Lung (tissue), 12 donors: ENCODE measurements around the gene SMCHD1. TPM values are rescaled to one million over a fixed set of nuclear protein-coding genes. Genes with fewer than 3 reads are reported as not detected.
"Not testable (repeated sequence)": the region's sequence is repeated elsewhere in the genome, so short reads cannot be mapped to it uniquely, and the experiment has no call there.

Experiments used
- ATAC-seq: fragments of 200-7000 bp; cut with Tn5 transposase; one replicate; pipeline ENCODE4 v1.9.1; 2020; ENCODE audit warnings: moderate number of reproducible peaks; ENCODE audit not compliant: insufficient read depth, low FRiP score
- DNase-seq, 3 donors: peaks; one replicate each; pipeline ENCODE4 v3.0.0-alpha.2; 2013 to 2017
- H3K27ac ChIP-seq, 2 donors: one replicate each; pipeline ENCODE4 v1.5.1; 2013; ENCODE audit warnings: mild to moderate bottlenecking in 2 of 2, moderate library complexity in 2 of 2, control low read depth in 1 of 2, inconsistent platforms in 1 of 2, low read depth in 1 of 2, low read length in 1 of 2
- H3K27me3 ChIP-seq, 3 donors: one replicate each; pipeline ENCODE4 v1.5.1; 2013; ENCODE audit warnings: low read length in 2 of 3; ENCODE audit not compliant: control insufficient read depth in 3 of 3, insufficient read depth in 3 of 3
- H3K36me3 ChIP-seq, 4 donors: one replicate each; pipeline ENCODE4 v1.5.1; 2013; ENCODE audit warnings: low read length in 4 of 4, mild to moderate bottlenecking in 1 of 4, moderate library complexity in 1 of 4; ENCODE audit not compliant: control insufficient read depth in 4 of 4, insufficient read depth in 4 of 4
- H3K4me1 ChIP-seq, 5 donors: one replicate each; pipeline ENCODE4 v1.5.1; 2013; ENCODE audit warnings: low read length in 5 of 5, mild to moderate bottlenecking in 2 of 5, moderate library complexity in 1 of 5; ENCODE audit not compliant: control insufficient read depth in 5 of 5, insufficient read depth in 5 of 5
- H3K4me3 ChIP-seq: one replicate; pipeline ENCODE4 v1.5.1; 2013; ENCODE audit warnings: mild to moderate bottlenecking, control low read depth, moderate library complexity
- H3K9ac ChIP-seq, 2 donors: one replicate each; pipeline ENCODE4 v1.5.1; 2013; ENCODE audit warnings: low read length in 2 of 2, control low read depth in 1 of 2; ENCODE audit not compliant: insufficient read depth in 1 of 2
- H3K9me3 ChIP-seq, 4 donors: one replicate each; pipeline ENCODE4 v1.5.1; 2013; ENCODE audit warnings: low read length in 3 of 4, mild to moderate bottlenecking in 1 of 4, moderate library complexity in 1 of 4; ENCODE audit not compliant: control insufficient read depth in 4 of 4, insufficient read depth in 3 of 4
- CTCF ChIP-seq: IDR thresholded peaks from 2 replicates; pipeline ENCODE4 v1.5.1; 2012; ENCODE audit warnings: mild to moderate bottlenecking; ENCODE audit errors: control extremely low read depth, extremely low read depth
- WGBS, 2 donors: extraction: QIAGEN DNeasy Blood & Tissue Kit; methylation state at CpG; one replicate each; pipeline ENCODE4 v1.1.7; 2013; 5-methylcytosine and 5-hydroxymethylcytosine counted together
- polyA plus RNA-seq, 2 donors: library from polyadenylated mRNA; stranded (reverse); fragments of 200-250 nt; gene quantifications; one replicate each; pipeline ENCODE4 v1.2.1, GENCODE V29; 2013
- total RNA-seq, 2 donors: library from RNA; depleted of rRNA in 1 of 2; stranded (reverse); fragments of >200 nt in 1 of 2; gene quantifications; one replicate each; pipeline ENCODE4 v1.2.1, GENCODE V29; 2014 to 2021
- donor health status: control.
- donor health status: control.
- donor health status: Bipolar disorder and iron deficiency.
- donor health status: healthy.
- donor health status: DM: yes; HTN: yes; CAD: no.

The SMCHD1 gene
- total and polyA plus RNA-seq, 4 donors: 7.3 to 179 (median 31.4) TPM

- Histone ChIP-seq H3K36me3 (no peaks in the 10 kb centered on the region), H3K9ac (no peak overlapping the region), H3K9me3 (peaks cover 0 to 1% (median 0%) of the 10 kb centered on the region in 4 donors), H3K4me1 (peaks cover 0 to 2% (median 0%) of the 10 kb centered on the region in 5 donors), H3K27me3 (no peaks in the 10 kb centered on the region), H3K27ac (no peak overlapping the region), H3K4me3 (no peak overlapping the region)
- no peak for ATAC-seq
- no peak for TF ChIP-seq CTCF
- 83 to 92% methylated on average over 5 of the region's 5 CpGs for WGBS, 2 donors
- no peak for DNase-seq
Observed at GRCh38 chr18:2824865-2825264, 169.3 kb downstream of the SMCHD1 start.

GRCh38 chr18:2825613-2826175, 170.2 kb downstream of the SMCHD1 start:
- Histone ChIP-seq H3K27me3 (no peaks in the 10 kb centered on the region), H3K4me1 (peaks cover 0 to 2% (median 0%) of the 10 kb centered on the region in 5 donors), H3K36me3 (no peaks in the 10 kb centered on the region), H3K27ac (no peak overlapping the region), H3K9me3 (peaks cover 0 to 1% (median 0%) of the 10 kb centered on the region in 4 donors), H3K9ac (no peak overlapping the region), H3K4me3 (no peak overlapping the region)
- TF ChIP-seq CTCF: no peak
- ATAC-seq (no peak), DNase-seq (no peak)
- WGBS, 2 donors: 87 to 94% methylated on average over 3 of the region's 3 CpGs

GRCh38 chr18:2826581-2826980, 171.1 kb downstream of the SMCHD1 start:
- peak in 2 of 3 donors; percentile 31 to 58 for DNase-seq
- Histone ChIP-seq H3K27ac (no peak overlapping the region), H3K9ac (no peak overlapping the region), H3K9me3 (peaks cover 0 to 1% (median 0%) of the 10 kb centered on the region in 4 donors), H3K4me1 (peaks cover 0 to 2% (median 0%) of the 10 kb centered on the region in 5 donors), H3K27me3 (no peaks in the 10 kb centered on the region), H3K4me3 (no peak overlapping the region), H3K36me3 (no peaks in the 10 kb centered on the region)
- WGBS, 2 donors: 64 to 79% methylated on average over 10 of the region's 10 CpGs
- no peak for TF ChIP-seq CTCF
- peak; percentile 66 for ATAC-seq

- Histone ChIP-seq H3K9me3 (peaks cover 0 to 1% (median 0%) of the 10 kb centered on the region in 4 donors), H3K4me1 (peaks cover 0 to 2% (median 0%) of the 10 kb centered on the region in 5 donors), H3K27ac (no peak overlapping the region), H3K9ac (no peak overlapping the region), H3K36me3 (no peaks in the 10 kb centered on the region), H3K4me3 (no peak overlapping the region), H3K27me3 (no peaks in the 10 kb centered on the region)
- ATAC-seq (no peak), DNase-seq (peak in 1 of 3 donors; percentile 12)
- 84 to 89% methylated on average over 5 of the region's 5 CpGs for WGBS, 2 donors
- no peak for TF ChIP-seq CTCF
Observed at GRCh38 chr18:2827061-2827460, 171.5 kb downstream of the SMCHD1 start.

- H3K36me3 ChIP-seq, H3K27me3 ChIP-seq, DNase-seq, H3K27ac ChIP-seq, ATAC-seq, H3K4me1 ChIP-seq, H3K4me3 ChIP-seq, H3K9ac ChIP-seq, H3K9me3 ChIP-seq: not testable (repeated sequence)
- WGBS, 2 donors: 96 to 100% methylated on average over 3 of the region's 3 CpGs
Observed at GRCh38 chr18:2836118-2836517, 180.6 kb downstream of the SMCHD1 start.
